PFSK-1 (cell line): Measurements from ENCODE around the gene METTL25B.

ENCODE experiments used
- FOXP2 ChIP-seq: optimal IDR thresholded peaks from 2 replicates; pipeline ENCODE3; 2011; ENCODE audit warnings: borderline replicate concordance, control low read depth, inconsistent platforms; ENCODE audit not compliant: insufficient read depth; ENCODE audit errors: extremely low read length, extremely low read depth
- POLR2AphosphoS5 ChIP-seq: IDR thresholded peaks from 2 replicates; pipeline ENCODE4 v1.6.1; 2012; ENCODE audit warnings: low read depth, mild to moderate bottlenecking, control low read depth, low read length, moderate library complexity
- REST ChIP-seq, 2 experiments: IDR thresholded peaks; 2 replicates each; pipeline versions ENCODE4 v1.6.1 to v1.8.0; 2011 to 2012; ENCODE audit warnings: low read depth in 2 of 2, low read length in 2 of 2, control low read depth in 1 of 2, inconsistent platforms in 1 of 2, mild to moderate bottlenecking in 1 of 2, moderate library complexity in 1 of 2; ENCODE audit not compliant: insufficient read depth in 1 of 2
- SIN3A ChIP-seq: IDR thresholded peaks from 2 replicates; pipeline ENCODE4 v1.6.1; 2012; ENCODE audit warnings: mild to moderate bottlenecking, low read length, moderate library complexity, borderline replicate concordance; ENCODE audit not compliant: insufficient read depth
- TAF1 ChIP-seq: IDR thresholded peaks from 2 replicates; pipeline ENCODE4 v1.6.1; 2012; ENCODE audit warnings: low read length, control low read depth, borderline replicate concordance; ENCODE audit not compliant: insufficient read depth

- TF ChIP-seq POLR2AphosphoS5 (no peak), SIN3A (no peak), FOXP2 (no peak), REST (IDR thresholded peaks at IDR 0.05; ENCODE audit: insufficient read depth in 1 of 2, low read depth in 2 of 2, low read length in 2 of 2) (no peak), TAF1 (no peak)
Measured at GRCh38 chr1:156776942-156777341, 48.7 kb downstream of the METTL25B start.
